Heart left ventricle (tissue), 16 donors: ENCODE results near the gene HMX2. TPM values are rescaled to one million over a fixed set of nuclear protein-coding genes. Genes with fewer than 3 reads are reported as not detected.

ENCODE experiments used
- ATAC-seq, 4 donors: fragments of 200-7000 bp; cut with Tn5 transposase; one replicate each; pipeline ENCODE4 v1.9.1; 2020 to 2022; ENCODE audit warnings: moderate library complexity in 4 of 4, mild to moderate bottlenecking in 3 of 4, moderate number of reproducible peaks in 1 of 4
- DNase-seq, 5 donors: peaks; one replicate each; pipeline ENCODE4 v3.0.0-alpha.2; 2020
- H3K27ac ChIP-seq, 12 donors: fragments of 200-600 bp; sonication (generic) in 4 of 12; one replicate each; pipeline versions ENCODE4 v1.5.0 to v1.8.0; 2016 to 2022; ENCODE audit warnings: mild to moderate bottlenecking in 2 of 12
- H3K27me3 ChIP-seq, 9 donors: fragments of 200-600 bp; sonication (generic) in 2 of 9; one replicate each; pipeline versions ENCODE4 v1.5.1 to v1.8.0; 2016 to 2022; ENCODE audit warnings: mild to moderate bottlenecking in 3 of 9
- H3K36me3 ChIP-seq, 9 donors: fragments of 200-600 bp; sonication (generic) in 2 of 9; one replicate each; pipeline versions ENCODE4 v1.5.0 to v1.8.0; 2018 to 2022; ENCODE audit warnings: mild to moderate bottlenecking in 2 of 9
- H3K4me1 ChIP-seq, 12 donors: fragments of 200-600 bp; sonication (generic) in 4 of 12; one replicate each; pipeline versions ENCODE4 v1.5.0 to v1.8.0; 2016 to 2022; ENCODE audit warnings: mild to moderate bottlenecking in 3 of 12
- H3K4me3 ChIP-seq, 12 donors: fragments of 200-600 bp; sonication (generic) in 4 of 12; one replicate each; pipeline versions ENCODE4 v1.5.0 to v1.8.0; 2017 to 2022; ENCODE audit warnings: mild to moderate bottlenecking in 9 of 12, moderate library complexity in 4 of 12
- H3K9me3 ChIP-seq, 12 donors: fragments of 200-600 bp; sonication (generic) in 4 of 12; one replicate each; pipeline versions ENCODE4 v1.5.0 to v1.8.0; 2016 to 2022; ENCODE audit warnings: mild to moderate bottlenecking in 1 of 12
- POLR2A ChIP-seq, 2 donors: fragments of 450-650 bp; IDR thresholded peaks; one replicate each; pipeline ENCODE4 v1.6.1; 2017; ENCODE audit warnings: antibody characterized with exemption in 2 of 2, mild to moderate bottlenecking in 2 of 2, moderate library complexity in 2 of 2
- WGBS, 4 donors: extraction: QIAGEN DNeasy Blood & Tissue Kit in 2 of 4; methylation state at CpG; one replicate each; pipeline versions ENCODE4 v1.1.5 to v1.1.7; 2013 to 2018; 5-methylcytosine and 5-hydroxymethylcytosine counted together
- intact Hi-C, 10 donors: fragments of 100-400 bp; cut with DNase I; formaldehyde crosslinking; loops; one replicate each; pipeline versions ENCODE4 v1.11.1 to v1.14.2; 2022
- polyA plus RNA-seq, 2 donors: library from polyadenylated mRNA; stranded (reverse); fragments of 200-250 nt; gene quantifications; one replicate each; pipeline ENCODE4 v1.2.3, GENCODE V29; 2013
- total RNA-seq, 9 donors: library from RNA; depleted of rRNA in 2 of 9; stranded (reverse); fragments of >200 nt in 2 of 9; fragmentation: NEBNext Ultra II Directional in 3 of 9; extraction: Animal tissue kit (Norgen Biotek cat#: 25700) in 3 of 9; gene quantifications; one replicate each; pipeline versions ENCODE4 v1.1.0 to v1.2.4, GENCODE V29; 2016 to 2023
- TF ChIP-seq, protein P1 (sequence below), 12 donors: fragments of 200-600 bp; sonication (generic) in 4 of 12; IDR thresholded peaks; one replicate each; pipeline versions ENCODE4 v1.5.0 to v1.8.0; 2018 to 2022; ENCODE audit warnings: antibody characterized with exemption in 12 of 12, mild to moderate bottlenecking in 5 of 12
- donor health status: ischemic (EF 13 %, LVEDD 7.1; RV severe dilation, severe dysfunction).
- donor health status: healthy with polysubstance abuse.
- donor health status: DM: no; HTN: yes; CAD: no.
- donor health status: DM: no; HTN: no; CAD: no.
- donor health status: ischemic (EF 25% LVEDD 6.9; RV normal size, moderate dysfunction).
- donor health status: ischemic (EF 25% LVEDD 5.7; RV mildly dilated, moderate dysfunction).
- donor health status: healthy.
- donor health status: DM: yes; HTN: yes; CAD: no.
- donor health status: ischemic (EF 35%, LVEDD 5.7; RV mildly dilated, moderate dysfunction).
- donor health status: nonischemic (EF 11% LVEDD 7.7; RV severe dilation, severe dysfunction).
- donor health status: DM: yes; HTN: yes; CAD: no.
- donor health status: PGD.
- donor health status: ischemic (EF 29% LVEDD 5.4; RV normal size, mild dysfunction).
- donor health status: nonischemic (EF 23%, LVEDD 6.1; RV moderate dilation, normal function).

Gene HMX2
- total and polyA plus RNA-seq, 11 donors = not detected

DNA sequence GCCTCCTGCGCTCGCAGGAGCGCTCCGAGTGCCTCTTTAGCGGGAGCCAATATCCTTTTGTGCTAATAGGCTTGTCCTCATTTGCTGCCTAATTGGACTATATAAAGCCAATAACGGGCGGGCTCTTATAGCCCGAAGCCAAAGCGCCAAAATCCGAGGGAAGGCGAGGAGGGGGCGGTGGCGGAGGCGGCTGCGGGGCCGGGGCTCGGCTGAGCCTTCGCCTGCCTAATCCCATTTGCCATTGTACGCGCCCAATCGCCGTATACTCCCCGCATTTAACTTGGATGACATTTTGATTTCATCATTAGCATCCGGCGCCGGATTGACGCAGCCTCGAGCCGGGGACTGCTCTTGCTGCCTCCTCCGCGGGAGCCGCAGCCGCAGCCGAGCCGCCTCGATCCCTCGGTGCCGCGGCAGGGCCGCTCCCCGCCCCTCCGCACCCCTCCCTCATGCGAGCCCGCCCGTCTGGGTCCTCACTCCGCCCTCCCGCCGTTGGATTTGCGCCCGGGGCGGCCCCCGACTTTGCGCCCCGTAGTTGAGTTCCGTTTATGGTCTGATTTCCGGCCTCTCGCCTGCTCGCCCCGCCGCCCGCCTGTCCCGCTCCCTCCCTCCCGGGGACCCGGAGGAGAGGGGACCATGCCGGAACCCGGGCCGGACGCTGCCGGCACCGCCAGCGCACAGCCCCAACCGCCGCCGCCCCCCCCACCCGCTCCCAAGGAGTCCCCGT, 12.4 kb upstream of the HMX2 start, which contains the start of gene HMX3:
Gene HMX3 (plus strand): TSS at position 556 of the 727 bp plus-strand sequence. CDS start 81 bp downstream, at position 637.
- Histone ChIP-seq H3K27me3 (peaks cover 86 to 100% (median 99%) of the 10 kb centered on the region in 9 donors), H3K27ac (no peak within 1 kb of the TSS), H3K9me3 (no peaks in the 10 kb centered on the region), H3K4me1 (peaks cover 9 to 66% (median 44%) of the 10 kb centered on the region in 12 donors), H3K36me3 (no peaks in the 10 kb centered on the region), H3K4me3 (peak within 1 kb of the TSS; percentile 19 to 56 (median 46))
- DNase-seq (no peak), ATAC-seq (no peak)
- 1% methylated on average over 36 to 76 of the region's 76 CpGs for WGBS, 4 donors
- TF ChIP-seq, protein P1, sequence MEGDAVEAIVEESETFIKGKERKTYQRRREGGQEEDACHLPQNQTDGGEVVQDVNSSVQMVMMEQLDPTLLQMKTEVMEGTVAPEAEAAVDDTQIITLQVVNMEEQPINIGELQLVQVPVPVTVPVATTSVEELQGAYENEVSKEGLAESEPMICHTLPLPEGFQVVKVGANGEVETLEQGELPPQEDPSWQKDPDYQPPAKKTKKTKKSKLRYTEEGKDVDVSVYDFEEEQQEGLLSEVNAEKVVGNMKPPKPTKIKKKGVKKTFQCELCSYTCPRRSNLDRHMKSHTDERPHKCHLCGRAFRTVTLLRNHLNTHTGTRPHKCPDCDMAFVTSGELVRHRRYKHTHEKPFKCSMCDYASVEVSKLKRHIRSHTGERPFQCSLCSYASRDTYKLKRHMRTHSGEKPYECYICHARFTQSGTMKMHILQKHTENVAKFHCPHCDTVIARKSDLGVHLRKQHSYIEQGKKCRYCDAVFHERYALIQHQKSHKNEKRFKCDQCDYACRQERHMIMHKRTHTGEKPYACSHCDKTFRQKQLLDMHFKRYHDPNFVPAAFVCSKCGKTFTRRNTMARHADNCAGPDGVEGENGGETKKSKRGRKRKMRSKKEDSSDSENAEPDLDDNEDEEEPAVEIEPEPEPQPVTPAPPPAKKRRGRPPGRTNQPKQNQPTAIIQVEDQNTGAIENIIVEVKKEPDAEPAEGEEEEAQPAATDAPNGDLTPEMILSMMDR (IDR thresholded peaks at IDR 0.05) = no peak
- no peak for TF ChIP-seq POLR2A (IDR thresholded peaks at IDR 0.05)
- intact Hi-C loops = loop anchor here in 2 of 10 donors (10.0 kb wide), 2 partner anchors 249 to 829 kb away; no protein-coding TSS in a partner anchor

DNA sequence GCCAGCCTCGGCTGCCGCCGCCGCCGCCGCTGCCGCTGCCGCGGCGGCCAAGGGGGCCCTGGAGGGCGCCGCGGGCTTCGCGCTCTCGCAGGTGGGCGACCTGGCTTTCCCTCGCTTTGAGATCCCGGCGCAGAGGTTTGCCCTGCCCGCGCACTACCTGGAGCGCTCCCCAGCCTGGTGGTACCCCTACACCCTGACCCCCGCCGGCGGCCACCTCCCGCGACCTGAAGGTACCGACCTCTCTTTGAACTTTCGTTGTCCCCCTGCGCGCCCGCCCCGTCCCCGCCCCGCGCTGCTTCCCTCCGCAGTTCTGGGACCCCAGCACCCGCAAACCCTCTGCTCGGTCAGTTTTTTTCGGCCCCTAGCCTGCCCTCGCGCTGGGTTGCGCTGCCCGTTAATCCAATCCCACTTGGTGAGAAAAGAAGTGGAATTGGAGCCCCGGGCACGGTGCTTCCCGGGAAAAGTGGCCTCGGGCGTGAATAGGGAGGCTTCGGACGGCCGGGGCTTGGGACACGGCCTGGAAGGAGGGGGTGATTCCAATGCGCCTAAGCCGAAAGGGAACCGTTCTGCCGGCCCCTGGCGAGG, 11.6 kb upstream of the HMX2 start:
- TF ChIP-seq POLR2A (IDR thresholded peaks at IDR 0.05) = no peak
- TF ChIP-seq, protein P1 (IDR thresholded peaks at IDR 0.05) = no peak
- DNase-seq = no peak
- Histone ChIP-seq H3K4me1 (peaks cover 9 to 66% (median 44%) of the 10 kb centered on the region in 12 donors), H3K27ac (no peak overlapping the region), H3K9me3 (no peaks in the 10 kb centered on the region), H3K36me3 (no peaks in the 10 kb centered on the region), H3K4me3 (peak overlapping the region in 11 of 12 donors; percentile 5 to 56 (median 44)), H3K27me3 (peaks cover 85 to 100% (median 100%) of the 10 kb centered on the region in 9 donors)
- 1 to 2% (median 1%) methylated on average over 22 to 59 of the region's 59 CpGs for WGBS, 4 donors
- no peak for ATAC-seq
- intact Hi-C loops = loop anchor here in 2 of 10 donors (10.0 kb wide), 2 partner anchors 248 to 828 kb away; no protein-coding TSS in a partner anchor

DNA sequence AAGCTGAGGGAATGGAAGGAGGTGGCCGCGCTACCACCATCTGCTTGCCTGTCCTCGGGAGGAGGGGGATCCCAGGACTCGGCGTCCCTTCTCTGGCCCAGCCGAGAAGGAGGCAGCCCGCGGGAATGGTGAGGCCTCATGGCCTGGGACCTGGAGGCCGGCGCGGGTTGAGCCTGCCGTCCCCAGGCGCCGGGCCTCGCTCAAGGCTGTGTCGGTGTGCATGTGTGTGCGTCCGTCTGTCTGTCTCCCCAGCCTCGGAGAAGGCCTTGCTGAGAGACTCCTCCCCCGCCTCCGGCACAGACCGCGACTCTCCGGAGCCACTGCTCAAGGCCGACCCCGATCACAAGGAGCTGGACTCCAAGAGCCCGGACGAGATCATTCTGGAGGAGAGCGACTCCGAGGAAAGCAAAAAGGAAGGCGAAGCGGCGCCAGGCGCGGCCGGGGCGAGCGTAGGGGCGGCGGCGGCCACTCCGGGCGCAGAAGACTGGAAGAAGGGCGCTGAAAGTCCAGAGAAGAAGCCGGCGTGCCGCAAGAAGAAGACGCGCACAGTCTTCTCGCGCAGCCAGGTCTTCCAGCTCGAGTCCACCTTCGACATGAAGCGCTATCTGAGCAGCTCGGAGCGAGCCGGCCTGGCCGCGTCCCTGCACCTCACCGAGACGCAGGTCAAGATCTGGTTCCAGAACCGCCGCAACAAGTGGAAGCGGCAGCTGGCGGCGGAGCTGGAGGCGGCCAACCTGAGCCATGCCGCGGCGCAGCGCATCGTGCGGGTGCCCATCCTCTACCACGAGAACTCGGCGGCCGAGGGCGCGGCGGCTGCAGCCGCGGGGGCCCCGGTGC, 10.9 kb upstream of the HMX2 start:
- Histone ChIP-seq H3K4me1 (peaks cover 9 to 66% (median 44%) of the 10 kb centered on the region in 12 donors), H3K4me3 (peak overlapping the region in 11 of 12 donors; percentile 5 to 56 (median 23)), H3K9me3 (no peaks in the 10 kb centered on the region), H3K27me3 (peaks cover 91 to 100% (median 100%) of the 10 kb centered on the region in 9 donors), H3K36me3 (no peaks in the 10 kb centered on the region), H3K27ac (no peak overlapping the region)
- no peak for TF ChIP-seq POLR2A (IDR thresholded peaks at IDR 0.05)
- TF ChIP-seq, protein P1 (IDR thresholded peaks at IDR 0.05) = no peak
- 0 to 2% (median 1%) methylated on average over 26 to 83 of the region's 83 CpGs for WGBS, 4 donors
- DNase-seq (no peak), ATAC-seq (no peak)
- intact Hi-C loops = loop anchor here in 2 of 10 donors (10.0 kb wide), 2 partner anchors 248 to 828 kb away; no protein-coding TSS in a partner anchor
